Ovary (tissue), 9 donors: ENCODE measurements around the gene ATF7. TPM values are rescaled to one million over a fixed set of nuclear protein-coding genes. Genes with fewer than 3 reads are reported as not detected.
"Not testable (repeated sequence)": the region's sequence is repeated elsewhere in the genome, so short reads cannot be mapped to it uniquely, and the experiment has no call there.

Experiments used
- DNase-seq, 5 donors: peaks; one replicate each; pipeline ENCODE4 v3.0.0-alpha.2; 2019 to 2020
- H3K27ac ChIP-seq, 2 donors: fragments of 200-600 bp; one replicate each; pipeline versions ENCODE4 v1.5.1 to v1.8.0; 2019 to 2022
- H3K27me3 ChIP-seq: fragments of 200-600 bp; one replicate; pipeline ENCODE4 v1.8.0; 2022
- H3K36me3 ChIP-seq: fragments of 200-600 bp; sonication (generic); one replicate; pipeline ENCODE4 v1.5.1; 2019
- H3K4me1 ChIP-seq: one replicate; pipeline ENCODE4 v1.8.1; 2013; ENCODE audit warnings: mild to moderate bottlenecking, moderate library complexity; ENCODE audit not compliant: insufficient read depth
- H3K4me3 ChIP-seq: fragments of 200-600 bp; sonication (generic); one replicate; pipeline ENCODE4 v1.5.1; 2017
- H3K9me3 ChIP-seq, 2 donors: fragments of 200-600 bp in 1 of 2; sonication (generic) in 1 of 2; one replicate each; pipeline versions ENCODE4 v1.5.1 to v1.8.1; 2013 to 2019; ENCODE audit warnings: mild to moderate bottlenecking in 1 of 2, moderate library complexity in 1 of 2
- EP300 ChIP-seq: sonication (generic); formaldehyde crosslinking; IDR thresholded peaks from one replicate; pipeline ENCODE4 v1.6.1; 2017; ENCODE audit warnings: antibody characterized with exemption
- POLR2A ChIP-seq: fragments of 450-650 bp; IDR thresholded peaks from one replicate; pipeline ENCODE4 v1.6.1; 2017; ENCODE audit warnings: antibody characterized with exemption, mild to moderate bottlenecking, moderate library complexity
- WGBS, 3 donors: extraction: QIAGEN DNeasy Blood & Tissue Kit in 1 of 3; methylation state at CpG; one replicate each; pipeline versions ENCODE4 v1.1.5 to v1.1.7; 2013 to 2017; 5-methylcytosine and 5-hydroxymethylcytosine counted together
- intact Hi-C, 4 donors: fragments of 100-400 bp; cut with DNase I; formaldehyde crosslinking; loops; one replicate each; pipeline versions ENCODE4 v1.11.0 to v1.15.1; 2022 to 2023
- polyA plus RNA-seq, 2 donors: library from polyadenylated mRNA; stranded (reverse); fragments of 200-250 nt in 1 of 2; fragments of 350-450 nt in 1 of 2; fragmentation: Illumina TruSeq in 1 of 2; extraction: RNeasy Lipid Tissue Mini Kit (QIAGEN cat#74804) in 1 of 2; gene quantifications; one replicate each; pipeline ENCODE4 v1.2.3, GENCODE V29; 2013 to 2014
- total RNA-seq, 7 donors: library from RNA; depleted of rRNA in 2 of 7; stranded (reverse); fragments of >200 nt in 2 of 7; fragmentation: NEBNext Ultra II Directional in 3 of 7; extraction: Animal tissue kit (Norgen Biotek cat#: 25700) in 3 of 7; gene quantifications; one replicate each; pipeline versions ENCODE4 v1.1.0 to v1.2.4, GENCODE V29; 2016 to 2023
- TF ChIP-seq, protein P1 (sequence below), 3 donors: fragments of 450-650 bp in 2 of 3; fragments of 200-600 bp in 1 of 3; IDR thresholded peaks; one replicate each; pipeline versions ENCODE4 v1.5.1 to v1.8.0; 2016 to 2022; ENCODE audit warnings: antibody characterized with exemption in 3 of 3, mild to moderate bottlenecking in 1 of 3
- donor health status: DM: no; HTN: no; CAD: no; lungs with moderate emphysema.
- donor health status: DM: no; HTN: no; CAD: no.
- donor health status: Bipolar disorder and iron deficiency.
- donor health status: DM: yes; HTN: yes; CAD: no.
- donor health status: DM: no; HTN: no; CAD: no.
- donor health status: DM: yes; HTN: yes; CAD: no.

ATF7 gene
- total and polyA plus RNA-seq, 9 donors: 19.8 to 68.5 (median 41.3) TPM

DNA sequence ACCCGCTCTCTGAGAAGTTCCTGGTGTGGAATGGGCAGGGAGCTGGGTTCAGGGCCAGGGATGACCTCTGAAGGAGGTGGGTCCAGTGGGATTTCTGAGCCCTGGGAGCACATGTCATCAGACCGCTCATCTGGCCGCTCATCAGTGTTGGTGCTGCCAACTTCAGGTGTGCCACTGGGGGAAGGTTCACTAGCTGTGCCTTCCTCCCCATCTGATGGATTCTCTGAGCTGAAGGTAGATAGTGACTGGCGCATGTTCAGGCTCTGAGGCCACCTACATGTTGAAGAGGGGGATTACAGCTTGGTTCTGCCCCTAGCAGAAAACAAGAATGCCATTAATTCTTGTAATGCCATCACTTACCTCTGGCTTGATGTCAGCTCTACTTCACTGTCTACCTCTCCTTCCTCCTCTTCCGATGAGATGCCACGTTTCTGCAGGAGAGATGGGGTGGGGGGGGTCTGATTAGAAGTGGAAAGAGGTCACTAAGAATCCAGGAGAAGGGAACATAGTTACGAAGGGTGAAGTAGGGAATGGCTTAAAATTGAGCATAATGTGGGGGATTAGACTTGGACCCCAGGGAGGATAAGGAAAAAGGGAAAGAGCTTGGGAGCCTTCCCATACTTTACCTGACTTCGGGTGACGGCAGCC is 144.1 kb downstream of the ATF7 start:
- Histone ChIP-seq H3K36me3 (no peaks in the 10 kb centered on the region), H3K4me1 (peaks cover 2% of the 10 kb centered on the region), H3K27me3 (no peaks in the 10 kb centered on the region), H3K4me3 (no peak overlapping the region), H3K9me3 (no peaks in the 10 kb centered on the region), H3K27ac (no peak overlapping the region)
- WGBS, 3 donors: 56 to 69% (median 68%) methylated on average over 9 of the region's 9 CpGs
- intact Hi-C loops: no loop called here
- TF ChIP-seq EP300 (no peak), POLR2A (no peak)
- TF ChIP-seq, protein P1, sequence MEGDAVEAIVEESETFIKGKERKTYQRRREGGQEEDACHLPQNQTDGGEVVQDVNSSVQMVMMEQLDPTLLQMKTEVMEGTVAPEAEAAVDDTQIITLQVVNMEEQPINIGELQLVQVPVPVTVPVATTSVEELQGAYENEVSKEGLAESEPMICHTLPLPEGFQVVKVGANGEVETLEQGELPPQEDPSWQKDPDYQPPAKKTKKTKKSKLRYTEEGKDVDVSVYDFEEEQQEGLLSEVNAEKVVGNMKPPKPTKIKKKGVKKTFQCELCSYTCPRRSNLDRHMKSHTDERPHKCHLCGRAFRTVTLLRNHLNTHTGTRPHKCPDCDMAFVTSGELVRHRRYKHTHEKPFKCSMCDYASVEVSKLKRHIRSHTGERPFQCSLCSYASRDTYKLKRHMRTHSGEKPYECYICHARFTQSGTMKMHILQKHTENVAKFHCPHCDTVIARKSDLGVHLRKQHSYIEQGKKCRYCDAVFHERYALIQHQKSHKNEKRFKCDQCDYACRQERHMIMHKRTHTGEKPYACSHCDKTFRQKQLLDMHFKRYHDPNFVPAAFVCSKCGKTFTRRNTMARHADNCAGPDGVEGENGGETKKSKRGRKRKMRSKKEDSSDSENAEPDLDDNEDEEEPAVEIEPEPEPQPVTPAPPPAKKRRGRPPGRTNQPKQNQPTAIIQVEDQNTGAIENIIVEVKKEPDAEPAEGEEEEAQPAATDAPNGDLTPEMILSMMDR (IDR thresholded peaks at IDR 0.05): no peak
- peak in 1 of 5 donors; percentile 17 for DNase-seq

GRCh38 chr12:53481458-53481857 is 144.7 kb downstream of the ATF7 start:
- H3K27me3 ChIP-seq, H3K9me3 ChIP-seq, H3K4me3 ChIP-seq, H3K36me3 ChIP-seq, H3K4me1 ChIP-seq, intact Hi-C loops, H3K27ac ChIP-seq: not testable (repeated sequence)
- peak in 2 of 5 donors; percentile 38 to 62 for DNase-seq
- WGBS, 3 donors: 14 to 21% (median 18%) methylated on average over 6 of the region's 6 CpGs

- intact Hi-C loops: no loop called here
- Histone ChIP-seq H3K27me3 (no peaks in the 10 kb centered on the region), H3K36me3 (no peaks in the 10 kb centered on the region), H3K4me1 (peaks cover 2% of the 10 kb centered on the region), H3K27ac (no peak overlapping the region), H3K9me3 (no peaks in the 10 kb centered on the region), H3K4me3 (no peak overlapping the region)
- DNase-seq: no peak
- WGBS, 3 donors: 38 to 51% (median 49%) methylated on average over 12 of the region's 12 CpGs
- TF ChIP-seq POLR2A (no peak), EP300 (no peak)
- TF ChIP-seq, protein P1 (IDR thresholded peaks at IDR 0.05): no peak
These were observed 145.4 kb downstream of the ATF7 start for GRCh38 chr12:53480491-53481442.

DNA sequence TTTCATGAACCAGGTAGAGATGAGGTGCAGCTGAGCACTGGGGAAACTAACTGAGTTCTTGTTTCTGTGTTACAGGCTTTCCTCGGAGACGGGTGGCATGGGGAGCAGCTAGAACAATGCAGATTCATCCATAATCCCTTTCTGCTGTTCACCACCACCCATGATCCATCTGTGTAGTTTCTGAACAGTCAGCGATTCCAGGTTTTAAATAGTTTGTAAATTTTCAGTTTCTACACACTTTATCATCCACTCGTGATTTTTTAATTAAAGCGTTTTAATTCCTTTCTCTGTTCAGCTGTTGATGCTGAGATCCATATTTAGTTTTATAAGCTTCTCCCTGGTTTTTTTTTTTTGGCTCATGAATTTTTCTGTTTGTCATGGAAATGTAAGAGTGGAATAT is 146.9 kb downstream of the ATF7 start:
- 56 to 65% (median 57%) methylated on average over 5 of the region's 5 CpGs for WGBS, 3 donors
- Histone ChIP-seq H3K4me3 (no peak overlapping the region), H3K27ac (no peak overlapping the region), H3K36me3 (no peaks in the 10 kb centered on the region), H3K9me3 (no peaks in the 10 kb centered on the region), H3K27me3 (no peaks in the 10 kb centered on the region), H3K4me1 (peaks cover 2% of the 10 kb centered on the region)
- intact Hi-C loops: no loop called here
- DNase-seq: no peak
- no peak for TF ChIP-seq POLR2A
- TF ChIP-seq, protein P1 (IDR thresholded peaks at IDR 0.05): no peak
- no peak for TF ChIP-seq EP300

DNA sequence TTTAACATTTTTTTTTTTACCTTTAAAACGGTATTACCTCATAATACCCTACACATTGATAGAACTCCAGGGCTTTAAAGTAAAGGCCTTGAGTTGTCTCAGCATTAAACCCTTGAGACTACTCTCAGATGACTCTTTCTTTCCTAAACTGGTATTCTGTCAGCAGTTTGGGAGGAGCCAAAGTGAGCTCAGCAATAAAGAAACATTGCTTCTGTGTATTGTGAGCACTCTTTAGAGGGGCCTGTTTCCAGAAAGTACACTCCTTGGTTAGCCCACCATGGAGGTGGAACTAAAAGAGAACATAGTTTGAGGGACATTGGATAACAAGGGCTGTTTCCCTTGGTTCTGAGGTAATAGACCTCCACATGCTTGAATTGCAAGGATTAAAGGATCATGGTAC is 147.3 kb downstream of the ATF7 start:
- no peak overlapping the region for H3K27ac ChIP-seq
- no peaks in the 10 kb centered on the region for H3K9me3 ChIP-seq
- peaks cover 2% of the 10 kb centered on the region for H3K4me1 ChIP-seq
- intact Hi-C loops: no loop called here
- no peaks in the 10 kb centered on the region for H3K27me3 ChIP-seq
- 10 to 23% (median 20%) methylated on average over 1 of the region's 1 CpG for WGBS, 3 donors
- no peaks in the 10 kb centered on the region for H3K36me3 ChIP-seq
- DNase-seq: no peak
- no peak overlapping the region for H3K4me3 ChIP-seq
- TF ChIP-seq EP300 (no peak), POLR2A (no peak)
- TF ChIP-seq, protein P1 (IDR thresholded peaks at IDR 0.05): no peak
